GM12878 (cell line): ENCODE data around the gene ISCA2. TPM values are rescaled to one million over a fixed set of nuclear protein-coding genes. Genes with fewer than 3 reads are reported as not detected.

Source experiments
- ATAC-seq: fragments of 200-7000 bp; cut with Tn5 transposase; 3 replicates; pipeline ENCODE4 v1.9.1; 2020; ENCODE audit warnings: mild to moderate bottlenecking, moderate library complexity
- BruUV-seq: library from RNA; stranded (reverse); fragments of 400-500 nt; replicated peaks from 2 replicates; lab custom pipeline; 2021; lab: Mats Ljungman, UMichigan
- CTCF ChIA-PET: fragments of 300-600 bp; sonication (Branson Sonifier 250); formaldehyde crosslinking; extraction: SDS; loops from one replicate; lab custom pipeline; 2021; ENCODE audit warnings: inconsistent platforms; lab: Yijun Ruan, JAX
- POLR2A ChIA-PET: fragments of 350-600 bp; formaldehyde crosslinking; extraction: SDS; loops from one replicate; lab custom pipeline; 2021; ENCODE audit warnings: inconsistent platforms; lab: Charles Lee
- RAD21 ChIA-PET: fragments of 300-600 bp; sonication (Branson Sonifier 250); formaldehyde crosslinking; loops from one replicate; lab custom pipeline; 2023; ENCODE audit warnings: antibody characterized with exemption; ENCODE audit not compliant: unreplicated experiment; lab: Charles Lee
- SMC1A ChIA-PET: fragments of 300-600 bp; sonication (Branson Sonifier 250); formaldehyde crosslinking; loops from one replicate; lab custom pipeline; 2023; ENCODE audit not compliant: unreplicated experiment, uncharacterized antibody; lab: Charles Lee
- DNase-seq: peaks from one replicate; pipeline ENCODE4 v3.0.0-alpha.2; 2011; ENCODE audit warnings: low read depth, low spot score
- FAIRE-seq: peaks from 3 replicates; lab custom pipeline; 2011; peaks lifted over from hg19 to GRCh38; lab: Jason Lieb, UNC
- H2AFZ ChIP-seq: 2 replicates; pipeline ENCODE4 v1.6.0; 2011; ENCODE audit warnings: low read depth, low read length, control low read depth; ENCODE audit not compliant: control insufficient read depth
- H3K27ac ChIP-seq: 2 replicates; pipeline ENCODE4 v1.5.1; 2011; ENCODE audit warnings: control low read depth; ENCODE audit not compliant: control insufficient read depth, insufficient read depth
- H3K27me3 ChIP-seq, 2 experiments: replicated peaks in 1 of 2; 2 replicates each; pipeline versions ENCODE4 v1.6.0 to v1.6.1; 2011; ENCODE audit warnings: low read length in 1 of 2; ENCODE audit not compliant: control insufficient read depth in 2 of 2, insufficient read depth in 2 of 2
- H3K36me3 ChIP-seq, 2 experiments: 2 replicates each; pipeline ENCODE4 v1.5.1; 2011; ENCODE audit warnings: low read length in 1 of 2; ENCODE audit not compliant: control insufficient read depth in 2 of 2, insufficient read depth in 2 of 2
- H3K4me1 ChIP-seq: 2 replicates; pipeline ENCODE4 v1.6.1; 2011; ENCODE audit warnings: mild to moderate bottlenecking, low read length, moderate library complexity, mixed read lengths; ENCODE audit not compliant: control insufficient read depth, insufficient read depth
- H3K4me2 ChIP-seq: 2 replicates; pipeline ENCODE4 v1.6.0; 2011; ENCODE audit warnings: control low read depth; ENCODE audit not compliant: control insufficient read depth, insufficient read depth
- H3K4me3 ChIP-seq: fragments of 200-600 bp; sonication (generic); 2 replicates; pipeline ENCODE4 v1.5.1; 2016
- H3K79me2 ChIP-seq: 2 replicates; pipeline ENCODE4 v1.6.0; 2011; ENCODE audit warnings: low read length; ENCODE audit not compliant: control insufficient read depth, insufficient read depth
- H3K9ac ChIP-seq: 2 replicates; pipeline ENCODE4 v1.8.0; 2011; ENCODE audit warnings: low read length, control low read depth, mixed read lengths; ENCODE audit not compliant: control insufficient read depth, insufficient read depth
- H3K9me3 ChIP-seq: replicated peaks from 3 replicates; pipeline ENCODE4 v1.5.1; 2011; ENCODE audit warnings: mild to moderate bottlenecking, low read length; ENCODE audit not compliant: control insufficient read depth, insufficient read depth
- H4K20me1 ChIP-seq: 2 replicates; pipeline ENCODE4 v1.6.0; 2011; ENCODE audit not compliant: control insufficient read depth, insufficient read depth
- CBFB ChIP-seq: IDR thresholded peaks from 2 replicates; pipeline ENCODE4 v1.6.1; 2016; ENCODE audit warnings: antibody characterized with exemption, low read depth
- CEBPZ ChIP-seq: fragments of 150-350 bp; IDR thresholded peaks from 2 replicates; pipeline ENCODE4 v1.6.1; 2016; ENCODE audit warnings: low read depth, low read length
- CTCF ChIP-seq, 3 experiments: IDR thresholded peaks in 2 of 3; conservative IDR thresholded peaks in 1 of 3; 2 replicates each; pipeline ENCODE4 v1.5.1; 2011; ENCODE audit warnings: low read depth in 3 of 3, low read length in 3 of 3, mild to moderate bottlenecking in 3 of 3, control low read depth in 2 of 3, moderate library complexity in 2 of 3, inconsistent platforms in 1 of 3, mixed read lengths in 1 of 3; ENCODE audit not compliant: control insufficient read depth in 2 of 3, insufficient read depth in 1 of 3; ENCODE audit errors: extremely low read depth in 1 of 3
- EZH2 ChIP-seq: IDR thresholded peaks from 2 replicates; pipeline ENCODE4 v1.6.1; 2012; ENCODE audit warnings: low read depth, mild to moderate bottlenecking, control low read depth, inconsistent platforms, low read length, borderline replicate concordance; ENCODE audit not compliant: control insufficient read depth
- FOS ChIP-seq: IDR thresholded peaks from 3 replicates; pipeline ENCODE4 v1.6.1; 2011; ENCODE audit warnings: borderline replicate concordance; ENCODE audit not compliant: insufficient read length; ENCODE audit errors: extremely low read depth
- GABPA ChIP-seq: IDR thresholded peaks from 2 replicates; pipeline ENCODE4 v1.6.1; 2014; ENCODE audit warnings: antibody characterized with exemption, low read depth, mild to moderate bottlenecking, inconsistent platforms
- JUND ChIP-seq: IDR thresholded peaks from 2 replicates; pipeline ENCODE4 v1.6.1; 2012; ENCODE audit warnings: low read depth, mild to moderate bottlenecking, low read length, improper control_type of control experiment, moderate library complexity
- KAT2A ChIP-seq: conservative IDR thresholded peaks from 2 replicates; pipeline ENCODE4 v1.6.1; 2011; ENCODE audit warnings: low read depth, low read length; ENCODE audit not compliant: control insufficient read depth
- KDM1A ChIP-seq: fragments of 200-600 bp; sonication (generic); IDR thresholded peaks from 2 replicates; pipeline ENCODE4 v1.6.1; 2016; ENCODE audit warnings: borderline replicate concordance
- MEF2A ChIP-seq: IDR thresholded peaks from 2 replicates; pipeline ENCODE4 v1.6.1; 2011; ENCODE audit warnings: low read depth, mild to moderate bottlenecking, low read length, moderate library complexity; ENCODE audit not compliant: insufficient read depth
- MTA3 ChIP-seq: IDR thresholded peaks from 2 replicates; pipeline ENCODE4 v1.6.1; 2012; ENCODE audit warnings: low read length, inconsistent platforms, borderline replicate concordance
- MYB ChIP-seq: fragments of 150-350 bp; IDR thresholded peaks from 2 replicates; pipeline ENCODE4 v1.6.1; 2014; ENCODE audit warnings: mild to moderate bottlenecking, low read depth, low read length, borderline replicate concordance
- PML ChIP-seq: IDR thresholded peaks from 2 replicates; pipeline ENCODE4 v1.6.1; 2012; ENCODE audit warnings: low read length, inconsistent platforms
- POU2F2 ChIP-seq: IDR thresholded peaks from 3 replicates; pipeline ENCODE4 v1.6.1; 2011; ENCODE audit warnings: low read depth, mild to moderate bottlenecking, low read length, borderline replicate concordance
- TCF12 ChIP-seq: IDR thresholded peaks from 2 replicates; pipeline ENCODE4 v1.6.1; 2011; ENCODE audit warnings: low read depth, mild to moderate bottlenecking, low read length
- TCF7 ChIP-seq: IDR thresholded peaks from 2 replicates; pipeline ENCODE4 v1.6.1; 2014; ENCODE audit warnings: antibody characterized with exemption, borderline replicate concordance
- WGBS: methylation state at CpG from one replicate; pipeline ENCODE4 v1.1.6; 2016; ENCODE audit warnings: low lambda C conversion rate; ENCODE audit not compliant: insufficient replicate concordance, insufficient coverage; ENCODE audit errors: missing lambda C conversion rate; 5-methylcytosine and 5-hydroxymethylcytosine counted together
- in situ Hi-C: fragments of 300-500 bp; cut with MboI; formaldehyde crosslinking; loops from 9 replicates; pipeline ENCODE4 v1.14.3; 2018; ENCODE audit warnings: mixed read lengths
- intact Hi-C: fragments of 100-400 bp; cut with micrococcal nuclease; formaldehyde crosslinking; loops from one replicate; pipeline ENCODE4 v1.14.2; 2022; ENCODE audit not compliant: unreplicated experiment
- polyA plus RNA-seq, 11 experiments: library from polyadenylated mRNA; depleted of rRNA in 4 of 11; unstranded in 6 of 11; stranded (reverse) in 5 of 11; fragments of >200 nt; fragmentation: Nextera tagmentation in 4 of 11; fragmentation: Illumina TruSeq in 1 of 11; extraction: Ambion mirVana in 4 of 11; extraction: Trizol in 1 of 11; gene quantifications; 1 replicate in 1 of 11; 2 replicates in 10 of 11; pipeline versions ENCODE4 v1.2.1 to v1.2.3, GENCODE V29; 2011 to 2016; ENCODE audit warnings: inconsistent platforms in 2 of 11, missing spikeins in 2 of 11, low read depth in 1 of 11
- total RNA-seq, 4 experiments: library from RNA; depleted of rRNA in 3 of 4; stranded (reverse); fragments of >200 nt in 3 of 4; fragmentation: Illumina TruSeq in 1 of 4; extraction: Trizol in 1 of 4; gene quantifications; 2 replicates each; pipeline versions ENCODE4 v1.2.1 to v1.2.3, GENCODE V29; 2013 to 2021
- TF ChIP-seq, protein P1 (sequence below): IDR thresholded peaks from 2 replicates; pipeline ENCODE4 v1.6.1; 2012; ENCODE audit warnings: low read length, inconsistent platforms

ISCA2 gene
- total and polyA plus RNA-seq, 10 of the 15 experiments (the other 5 are each of a cell fraction or from before 2014, with no cell fraction given), result 7.5 to 116 (median 32.5) TPM

DNA sequence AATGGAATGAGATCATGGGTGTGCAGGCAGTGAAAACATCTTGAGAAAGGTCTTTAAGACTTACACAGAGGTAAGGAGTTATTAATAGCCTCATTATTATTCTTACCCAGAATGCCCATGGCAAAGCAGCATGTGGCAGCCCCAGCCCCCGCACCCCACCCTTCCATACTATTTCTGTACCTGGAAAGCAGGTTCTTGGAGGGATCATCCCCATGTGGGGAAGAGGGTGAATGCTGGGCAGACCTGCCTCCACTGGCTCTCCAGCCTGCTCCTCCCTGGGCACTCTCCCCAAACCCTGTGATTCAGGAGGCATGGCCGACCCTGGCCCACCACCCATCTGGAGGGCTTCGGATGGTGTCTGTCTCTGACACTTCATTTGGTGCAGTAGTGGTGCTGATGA, 28.8 kb upstream of the ISCA2 start:
- H3K27me3 ChIP-seq, result peaks cover 0 to 5% of the 10 kb centered on the region in 2 experiments; a peak in 2 of 4 replicates
- 56% methylated on average over 3 of the region's 3 CpGs for WGBS
- BruUV-seq, result no TSS peak
- H3K36me3 ChIP-seq, result no peaks in the 10 kb centered on the region
- no peak overlapping the region for H3K4me2 ChIP-seq
- ChIA-PET POLR2A (no interaction called here), RAD21 (no interaction called here)
- no peak for ATAC-seq
- H3K9ac ChIP-seq, result no peak overlapping the region
- no peak for DNase-seq
- FAIRE-seq, result no peak
- no peaks in the 10 kb centered on the region for H3K4me1 ChIP-seq
- no peak for TF ChIP-seq CBFB
- TF ChIP-seq TCF7, result no peak
- no peak for TF ChIP-seq TCF12
- TF ChIP-seq MYB, result no peak
- TF ChIP-seq, protein P1, sequence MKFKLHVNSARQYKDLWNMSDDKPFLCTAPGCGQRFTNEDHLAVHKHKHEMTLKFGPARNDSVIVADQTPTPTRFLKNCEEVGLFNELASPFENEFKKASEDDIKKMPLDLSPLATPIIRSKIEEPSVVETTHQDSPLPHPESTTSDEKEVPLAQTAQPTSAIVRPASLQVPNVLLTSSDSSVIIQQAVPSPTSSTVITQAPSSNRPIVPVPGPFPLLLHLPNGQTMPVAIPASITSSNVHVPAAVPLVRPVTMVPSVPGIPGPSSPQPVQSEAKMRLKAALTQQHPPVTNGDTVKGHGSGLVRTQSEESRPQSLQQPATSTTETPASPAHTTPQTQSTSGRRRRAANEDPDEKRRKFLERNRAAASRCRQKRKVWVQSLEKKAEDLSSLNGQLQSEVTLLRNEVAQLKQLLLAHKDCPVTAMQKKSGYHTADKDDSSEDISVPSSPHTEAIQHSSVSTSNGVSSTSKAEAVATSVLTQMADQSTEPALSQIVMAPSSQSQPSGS, result no peak
- TF ChIP-seq POU2F2, result no peak
- TF ChIP-seq FOS, result no peak
- TF ChIP-seq MEF2A, result no peak
- TF ChIP-seq CEBPZ, result no peak
- TF ChIP-seq KAT2A, result no peak
- TF ChIP-seq JUND, result no peak
- TF ChIP-seq EZH2, result no peak
- no peak for TF ChIP-seq PML
- no peak for TF ChIP-seq MTA3
- no peak for TF ChIP-seq GABPA
- no peak for TF ChIP-seq CTCF (IDR thresholded peaks at IDR 0.05 in 2 of 3, conservative IDR thresholded peaks at IDR 0.05 in 1 of 3; ENCODE audit: control insufficient read depth in 2 of 3, extremely low read depth in 1 of 3, insufficient read depth in 1 of 3, low read depth in 3 of 3, low read length in 3 of 3)
- no peak for TF ChIP-seq KDM1A
- TF ChIP-seq, all 136 proteins: peak for 0
- Histone ChIP-seq H3K9me3 (no peaks in the 10 kb centered on the region), H3K79me2 (no peaks in the 10 kb centered on the region), H3K4me3 (no peak overlapping the region), H4K20me1 (no peaks in the 10 kb centered on the region), H2AFZ (no peak overlapping the region), H3K27ac (no peak overlapping the region)
- in situ Hi-C loops, result no loop called here
- intact Hi-C loops, result no loop called here
- SMC1A ChIA-PET, result no interaction called here
- CTCF ChIA-PET, result no interaction called here
